Activated B cell treated with CpG ODN at 0.5 μM for 24 hours (primary cell): ENCODE measurements around the gene RXRA. TPM values are rescaled to one million over a fixed set of nuclear protein-coding genes. Genes with fewer than 3 reads are reported as not detected.

Experiments used
- ATAC-seq: fragments of 200-7000 bp; cut with Tn5 transposase; one replicate; pipeline ENCODE4 v1.10.0; 2021; ENCODE audit warnings: low read depth, mild to moderate bottlenecking, moderate library complexity
- CTCF ChIA-PET: fragments of 350-600 bp; sonication (Branson Sonifier 250); formaldehyde crosslinking; loops from one replicate; lab custom pipeline; 2021; ENCODE audit warnings: antibody characterized with exemption; lab: Charles Lee
- POLR2A ChIA-PET: fragments of 350-600 bp; sonication (Branson Sonifier 250); formaldehyde crosslinking; loops from one replicate; lab custom pipeline; 2021; ENCODE audit warnings: antibody characterized with exemption; lab: Charles Lee
- DNase-seq: peaks from one replicate; pipeline ENCODE4 v3.0.0; 2022
- H3K27ac Mint-ChIP-seq: one replicate; pipeline ENCODE4 v1.8.0; 2020; ENCODE audit warnings: mixed read lengths
- H3K27me3 Mint-ChIP-seq: one replicate; pipeline ENCODE4 v1.8.0; 2021; ENCODE audit warnings: mixed read lengths
- H3K36me3 Mint-ChIP-seq: one replicate; pipeline ENCODE4 v1.8.0; 2021; ENCODE audit warnings: low read depth, mixed read lengths
- H3K4me1 Mint-ChIP-seq: one replicate; pipeline ENCODE4 v1.8.0; 2021; ENCODE audit warnings: mixed read lengths
- H3K4me3 Mint-ChIP-seq: one replicate; pipeline ENCODE4 v1.8.0; 2020; ENCODE audit warnings: mild to moderate bottlenecking, mixed read lengths
- H3K9me3 Mint-ChIP-seq: one replicate; pipeline ENCODE4 v1.8.0; 2020; ENCODE audit warnings: mixed read lengths
- intact Hi-C: fragments of 100-400 bp; cut with micrococcal nuclease; formaldehyde crosslinking; loops from one replicate; pipeline ENCODE4 v1.15.1; 2024
- total RNA-seq: library from RNA; stranded (reverse); gene quantifications from 2 replicates; pipeline ENCODE4 v1.2.3, GENCODE V29; 2022
- TF ChIP-seq, protein P1 (sequence below): fragments of 200-600 bp; IDR thresholded peaks from one replicate; pipeline ENCODE4 v1.8.0; 2022; ENCODE audit warnings: antibody characterized with exemption, mild to moderate bottlenecking

The RXRA gene
- total RNA-seq, 1 donor from 2014 or later = 5.0 TPM

DNA sequence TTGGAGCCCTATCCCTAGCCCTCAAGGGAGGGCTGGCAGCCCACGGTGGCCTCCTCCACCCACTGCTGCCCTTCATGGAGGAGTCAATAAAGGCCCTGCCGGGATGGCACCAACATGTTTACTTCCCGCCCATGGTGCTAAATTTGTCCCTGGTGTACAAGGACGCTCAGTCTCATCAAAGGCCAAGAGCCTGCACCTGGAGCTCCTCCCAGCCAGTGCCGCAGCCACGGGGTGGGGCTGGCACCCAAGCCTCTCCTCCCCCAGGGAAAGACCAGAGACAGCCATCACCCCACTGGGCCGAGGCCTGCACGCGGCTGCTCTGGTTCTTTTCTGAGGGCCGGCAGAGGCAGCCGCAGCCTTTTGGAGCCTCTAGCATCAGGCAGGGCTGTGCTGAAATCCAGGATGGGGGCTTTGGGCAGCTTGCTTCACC, 34.8 kb upstream of the RXRA start:
- H3K4me3 Mint-ChIP-seq = no peak overlapping the region
- ATAC-seq (no peak), DNase-seq (no peak)
- H3K27me3 Mint-ChIP-seq = peaks cover 11% of the 10 kb centered on the region
- ChIA-PET POLR2A (no interaction called here), CTCF (no interaction called here)
- H3K27ac Mint-ChIP-seq = no peak overlapping the region
- H3K4me1 Mint-ChIP-seq = peaks cover 23% of the 10 kb centered on the region
- H3K9me3 Mint-ChIP-seq = no peaks in the 10 kb centered on the region
- TF ChIP-seq, protein P1, sequence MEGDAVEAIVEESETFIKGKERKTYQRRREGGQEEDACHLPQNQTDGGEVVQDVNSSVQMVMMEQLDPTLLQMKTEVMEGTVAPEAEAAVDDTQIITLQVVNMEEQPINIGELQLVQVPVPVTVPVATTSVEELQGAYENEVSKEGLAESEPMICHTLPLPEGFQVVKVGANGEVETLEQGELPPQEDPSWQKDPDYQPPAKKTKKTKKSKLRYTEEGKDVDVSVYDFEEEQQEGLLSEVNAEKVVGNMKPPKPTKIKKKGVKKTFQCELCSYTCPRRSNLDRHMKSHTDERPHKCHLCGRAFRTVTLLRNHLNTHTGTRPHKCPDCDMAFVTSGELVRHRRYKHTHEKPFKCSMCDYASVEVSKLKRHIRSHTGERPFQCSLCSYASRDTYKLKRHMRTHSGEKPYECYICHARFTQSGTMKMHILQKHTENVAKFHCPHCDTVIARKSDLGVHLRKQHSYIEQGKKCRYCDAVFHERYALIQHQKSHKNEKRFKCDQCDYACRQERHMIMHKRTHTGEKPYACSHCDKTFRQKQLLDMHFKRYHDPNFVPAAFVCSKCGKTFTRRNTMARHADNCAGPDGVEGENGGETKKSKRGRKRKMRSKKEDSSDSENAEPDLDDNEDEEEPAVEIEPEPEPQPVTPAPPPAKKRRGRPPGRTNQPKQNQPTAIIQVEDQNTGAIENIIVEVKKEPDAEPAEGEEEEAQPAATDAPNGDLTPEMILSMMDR = no peak
- intact Hi-C loops = no loop called here
- no peaks in the 10 kb centered on the region for H3K36me3 Mint-ChIP-seq

GRCh38 chr9:134291961-134292871, 34.0 kb upstream of the RXRA start:
- ChIA-PET POLR2A (no interaction called here), CTCF (no interaction called here)
- Mint-ChIP-seq H3K9me3 (no peaks in the 10 kb centered on the region), H3K4me1 (peaks cover 16% of the 10 kb centered on the region), H3K27ac (no peak overlapping the region), H3K4me3 (no peak overlapping the region), H3K36me3 (no peaks in the 10 kb centered on the region), H3K27me3 (peaks cover 6% of the 10 kb centered on the region)
- intact Hi-C loops = loop anchor here (2.0 kb wide), 1 partner anchor 47 kb away; no protein-coding TSS in a partner anchor
- DNase-seq = no peak
- TF ChIP-seq, protein P1 = no peak
- ATAC-seq = no peak

GRCh38 chr9:134293031-134293521, 33.2 kb upstream of the RXRA start:
- H3K4me1 Mint-ChIP-seq = peaks cover 14% of the 10 kb centered on the region
- no peak for DNase-seq
- CTCF ChIA-PET = no interaction called here
- POLR2A ChIA-PET = no interaction called here
- no peaks in the 10 kb centered on the region for H3K9me3 Mint-ChIP-seq
- no peak overlapping the region for H3K27ac Mint-ChIP-seq
- peaks cover 4% of the 10 kb centered on the region for H3K27me3 Mint-ChIP-seq
- peak overlapping the region; percentile 48 for H3K4me3 Mint-ChIP-seq
- H3K36me3 Mint-ChIP-seq = no peaks in the 10 kb centered on the region
- no peak for ATAC-seq
- intact Hi-C loops = loop anchor here (2.0 kb wide), 1 partner anchor 48 kb away; no protein-coding TSS in a partner anchor
- TF ChIP-seq, protein P1 = no peak

DNA sequence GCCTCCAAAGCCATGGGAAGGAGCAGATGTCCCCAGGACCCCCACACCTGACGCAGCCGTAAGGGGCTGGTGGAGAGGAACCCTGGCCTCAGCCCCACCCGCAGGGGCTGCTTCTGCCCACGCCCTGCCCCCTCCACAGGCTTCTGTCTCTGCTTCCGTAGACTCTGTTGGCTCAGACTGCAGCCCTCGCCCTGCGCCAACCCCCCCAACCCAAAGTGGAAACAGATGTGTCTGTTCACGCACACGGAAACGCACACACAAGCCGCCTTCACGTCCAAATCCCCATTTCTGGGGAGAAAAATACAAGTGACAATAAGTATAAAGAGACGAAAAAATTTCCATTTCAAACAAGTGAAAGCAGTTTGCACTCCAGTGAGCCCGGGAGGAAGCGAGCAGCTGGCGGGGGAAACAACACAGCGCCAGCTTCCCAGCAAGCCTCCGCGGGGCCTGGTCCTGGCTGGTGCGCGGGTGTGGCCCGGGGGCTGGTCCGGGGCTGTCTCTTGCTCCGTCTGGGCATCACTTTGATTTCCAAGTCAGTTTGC, 32.6 kb upstream of the RXRA start:
- Mint-ChIP-seq H3K27ac (no peak overlapping the region), H3K36me3 (no peaks in the 10 kb centered on the region), H3K4me3 (peak overlapping the region; percentile 79), H3K9me3 (no peaks in the 10 kb centered on the region), H3K4me1 (peaks cover 14% of the 10 kb centered on the region), H3K27me3 (peaks cover 2% of the 10 kb centered on the region)
- intact Hi-C loops = loop anchor here (2.0 kb wide), 1 partner anchor 49 kb away; no protein-coding TSS in a partner anchor
- ChIA-PET POLR2A (no interaction called here), CTCF (no interaction called here)
- TF ChIP-seq, protein P1 = no peak
- no peak for DNase-seq
- ATAC-seq = peak; percentile 57
